OCI-LY3 (cell line): ENCODE data around the gene RHBG.

Experiments used
- H2AFZ ChIP-seq: fragments of 200-600, 300-600 bp; shearing (Covaris generic); 2 replicates; pipeline ENCODE4 v1.6.0; 2014; ENCODE audit warnings: antibody characterized with exemption, low read depth, low read length
- H3K27ac ChIP-seq: fragments of 200-600, 300-600 bp; sonication (generic); 2 replicates; pipeline ENCODE4 v1.5.1; 2014; ENCODE audit warnings: mild to moderate bottlenecking, low read length, moderate library complexity, mixed read lengths
- H3K27me3 ChIP-seq: fragments of 200-600, 300-600 bp; sonication (generic); 2 replicates; pipeline ENCODE4 v1.6.1; 2014; ENCODE audit warnings: low read depth, low read length, mixed read lengths
- H3K36me3 ChIP-seq: fragments of 200-600, 300-600 bp; sonication (generic); replicated peaks from 2 replicates; pipeline ENCODE3; 2014; ENCODE audit warnings: low read depth, low read length, mixed read lengths
- H3K4me1 ChIP-seq: fragments of 300-600, 200-600 bp; sonication (generic); 2 replicates; pipeline ENCODE4 v1.6.1; 2014; ENCODE audit warnings: low read length, mixed read lengths
- H3K4me2 ChIP-seq: fragments of 200-600, 300-600 bp; sonication (generic); 2 replicates; pipeline ENCODE4 v1.6.1; 2014; ENCODE audit warnings: low read length, mixed read lengths
- H3K4me3 ChIP-seq: fragments of 300-600, 200-600 bp; sonication (generic); 2 replicates; pipeline ENCODE4 v1.5.1; 2014; ENCODE audit warnings: antibody characterized with exemption, mild to moderate bottlenecking, low read length, moderate library complexity
- H3K79me2 ChIP-seq: fragments of 300-600, 200-600 bp; shearing (Covaris generic); 2 replicates; pipeline ENCODE4 v1.6.1; 2014; ENCODE audit warnings: mild to moderate bottlenecking, low read length, mixed read lengths
- H3K9ac ChIP-seq: fragments of 300-600, 200-600 bp; shearing (Covaris generic); 2 replicates; pipeline ENCODE4 v1.6.0; 2014; ENCODE audit warnings: mild to moderate bottlenecking, low read length, moderate library complexity
- H3K9me3 ChIP-seq: fragments of 200-600, 300-600 bp; shearing (Covaris generic); 2 replicates; pipeline ENCODE4 v1.6.1; 2014; ENCODE audit warnings: low read length, mixed read lengths; ENCODE audit not compliant: insufficient read depth
- H4K20me1 ChIP-seq: fragments of 200-600, 300-600 bp; sonication (generic); 2 replicates; pipeline ENCODE4 v1.6.1; 2016; ENCODE audit warnings: low read length, mixed read lengths; ENCODE audit not compliant: insufficient read depth
- EZH2phosphoT487 ChIP-seq: fragments of 200-600 bp; shearing (Covaris generic); IDR thresholded peaks from 2 replicates; pipeline ENCODE4 v1.6.1; 2018; ENCODE audit warnings: antibody characterized with exemption, mixed run types, low read depth
- TF ChIP-seq, protein P1 (sequence below): fragments of 200-600, 300-600 bp; sonication (generic); IDR thresholded peaks from 2 replicates; pipeline ENCODE4 v1.5.1; 2014; ENCODE audit warnings: antibody characterized with exemption, low read length, low read depth

RHBG gene

DNA sequence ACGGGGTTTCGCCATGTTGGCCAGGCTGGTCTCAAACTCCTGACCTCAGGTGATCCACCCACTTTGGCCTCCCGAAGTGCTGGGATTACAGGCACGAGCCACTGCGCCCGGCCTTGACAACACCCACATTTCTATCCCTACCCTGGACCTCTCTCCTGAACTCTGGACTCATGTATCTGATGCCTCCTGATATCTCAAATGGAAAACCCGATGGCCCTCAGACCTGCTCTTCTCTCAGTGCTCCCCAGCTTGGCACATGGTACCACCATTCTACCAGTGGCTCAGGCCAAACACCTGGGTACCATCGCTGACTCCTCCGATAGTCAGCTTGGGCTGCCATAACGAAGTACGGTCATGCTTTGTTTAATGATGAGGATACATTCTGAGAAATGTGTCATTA lies 8.5 kb upstream of the RHBG start:
- H3K36me3 ChIP-seq: no peaks in the 10 kb centered on the region
- no peak overlapping the region for H2AFZ ChIP-seq
- peaks cover 8% of the 10 kb centered on the region for H3K4me1 ChIP-seq
- H3K4me2 ChIP-seq: no peak overlapping the region
- H3K79me2 ChIP-seq: no peaks in the 10 kb centered on the region
- no peaks in the 10 kb centered on the region for H4K20me1 ChIP-seq
- no peak overlapping the region for H3K9ac ChIP-seq
- H3K27me3 ChIP-seq: peaks cover 22% of the 10 kb centered on the region
- H3K27ac ChIP-seq: no peak overlapping the region
- H3K9me3 ChIP-seq: no peaks in the 10 kb centered on the region
- H3K4me3 ChIP-seq: no peak overlapping the region
- TF ChIP-seq EZH2phosphoT487: no peak
- TF ChIP-seq, protein P1, sequence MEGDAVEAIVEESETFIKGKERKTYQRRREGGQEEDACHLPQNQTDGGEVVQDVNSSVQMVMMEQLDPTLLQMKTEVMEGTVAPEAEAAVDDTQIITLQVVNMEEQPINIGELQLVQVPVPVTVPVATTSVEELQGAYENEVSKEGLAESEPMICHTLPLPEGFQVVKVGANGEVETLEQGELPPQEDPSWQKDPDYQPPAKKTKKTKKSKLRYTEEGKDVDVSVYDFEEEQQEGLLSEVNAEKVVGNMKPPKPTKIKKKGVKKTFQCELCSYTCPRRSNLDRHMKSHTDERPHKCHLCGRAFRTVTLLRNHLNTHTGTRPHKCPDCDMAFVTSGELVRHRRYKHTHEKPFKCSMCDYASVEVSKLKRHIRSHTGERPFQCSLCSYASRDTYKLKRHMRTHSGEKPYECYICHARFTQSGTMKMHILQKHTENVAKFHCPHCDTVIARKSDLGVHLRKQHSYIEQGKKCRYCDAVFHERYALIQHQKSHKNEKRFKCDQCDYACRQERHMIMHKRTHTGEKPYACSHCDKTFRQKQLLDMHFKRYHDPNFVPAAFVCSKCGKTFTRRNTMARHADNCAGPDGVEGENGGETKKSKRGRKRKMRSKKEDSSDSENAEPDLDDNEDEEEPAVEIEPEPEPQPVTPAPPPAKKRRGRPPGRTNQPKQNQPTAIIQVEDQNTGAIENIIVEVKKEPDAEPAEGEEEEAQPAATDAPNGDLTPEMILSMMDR: no peak

GRCh38 chr1:156365754-156366153 lies 3.3 kb upstream of the RHBG start:
- Histone ChIP-seq H3K27me3 (no peaks in the 10 kb centered on the region), H3K27ac (no peak overlapping the region)

GRCh38 chr1:156366378-156367166 lies 2.4 kb upstream of the RHBG start:
- no peaks in the 10 kb centered on the region for H3K36me3 ChIP-seq
- no peak overlapping the region for H3K4me2 ChIP-seq
- no peaks in the 10 kb centered on the region for H3K9me3 ChIP-seq
- no peak overlapping the region for H2AFZ ChIP-seq
- H3K4me3 ChIP-seq: no peak overlapping the region
- H4K20me1 ChIP-seq: no peaks in the 10 kb centered on the region
- H3K79me2 ChIP-seq: no peaks in the 10 kb centered on the region
- H3K9ac ChIP-seq: no peak overlapping the region
- H3K4me1 ChIP-seq: peaks cover 5% of the 10 kb centered on the region
- 0 out of 2 replicates have a peak, but pooled peaks cover under 1% of the 10 kb centered on the region for H3K27me3 ChIP-seq
- no peak for TF ChIP-seq EZH2phosphoT487
- TF ChIP-seq, protein P1: no peak
- no peak overlapping the region for H3K27ac ChIP-seq

More at GRCh38 chr1:156365754-156366153, 3.3 kb upstream of the RHBG start:
- H3K4me1 ChIP-seq: peaks cover 5% of the 10 kb centered on the region
- no peak overlapping the region for H3K9ac ChIP-seq
- H3K4me2 ChIP-seq: no peak overlapping the region
- TF ChIP-seq, protein P1: no peak
- no peak for TF ChIP-seq EZH2phosphoT487
- H3K79me2 ChIP-seq: no peaks in the 10 kb centered on the region
- H4K20me1 ChIP-seq: no peaks in the 10 kb centered on the region
- no peak overlapping the region for H2AFZ ChIP-seq
- H3K9me3 ChIP-seq: no peaks in the 10 kb centered on the region
- H3K36me3 ChIP-seq: no peaks in the 10 kb centered on the region
- H3K4me3 ChIP-seq: no peak overlapping the region

GRCh38 chr1:156367383-156368156 lies 1.4 kb upstream of the RHBG start:
- Histone ChIP-seq H3K9ac (no peak overlapping the region), H3K79me2 (no peaks in the 10 kb centered on the region), H3K4me3 (no peak overlapping the region), H3K27ac (no peak overlapping the region), H2AFZ (no peak overlapping the region), H3K4me1 (peaks cover 2% of the 10 kb centered on the region; the same call in 1 of the 2 replicates), H3K36me3 (no peaks in the 10 kb centered on the region), H3K27me3 (peaks cover 10% of the 10 kb centered on the region), H4K20me1 (no peaks in the 10 kb centered on the region), H3K4me2 (no peak overlapping the region), H3K9me3 (no peaks in the 10 kb centered on the region)
- TF ChIP-seq, protein P1: no peak
- TF ChIP-seq EZH2phosphoT487: no peak
